ENCODE measurements around the gene PHF11.

PHF11 gene

GRCh38 chr13:49533011-49533410 is 37.3 kb downstream of the PHF11 start:
- no peak for DNase-seq (ENCODE audit: low read depth)
- TF ChIP-seq CTCF (IDR thresholded peaks at IDR 0.05; ENCODE audit: control insufficient read depth, extremely low read depth, insufficient read depth) = no peak
- no peak overlapping the region for H3K4me3 ChIP-seq (ENCODE audit: low read depth, low read length)

GRCh38 chr13:49533591-49534269 is 38.0 kb downstream of the PHF11 start:
- H3K4me3 ChIP-seq (ENCODE audit: low read depth, low read length) = no peak overlapping the region
- TF ChIP-seq CTCF (IDR thresholded peaks at IDR 0.05; ENCODE audit: control insufficient read depth, extremely low read depth, insufficient read depth) = no peak
- DNase-seq (ENCODE audit: low read depth) = no peak

- H3K4me3 ChIP-seq (ENCODE audit: low read depth, low read length) = no peak overlapping the region
- TF ChIP-seq CTCF (IDR thresholded peaks at IDR 0.05; ENCODE audit: control insufficient read depth, extremely low read depth, insufficient read depth) = no peak
- no peak for DNase-seq (ENCODE audit: low read depth)
These were observed 40.6 kb downstream of the PHF11 start for GRCh38 chr13:49536144-49536873.

- no peak for DNase-seq (ENCODE audit: low read depth)
- TF ChIP-seq CTCF (IDR thresholded peaks at IDR 0.05; ENCODE audit: control insufficient read depth, extremely low read depth, insufficient read depth) = no peak
- H3K4me3 ChIP-seq (ENCODE audit: low read depth, low read length) = no peak overlapping the region
These were observed 42.7 kb downstream of the PHF11 start for GRCh38 chr13:49538404-49538803.

GRCh38 chr13:49539313-49539712 is 43.6 kb downstream of the PHF11 start:
- DNase-seq (ENCODE audit: low read depth) = no peak
- H3K4me3 ChIP-seq (ENCODE audit: low read depth, low read length) = no peak overlapping the region
- no peak for TF ChIP-seq CTCF (IDR thresholded peaks at IDR 0.05; ENCODE audit: control insufficient read depth, extremely low read depth, insufficient read depth)

- H3K4me3 ChIP-seq (ENCODE audit: low read depth, low read length) = no peak overlapping the region
- no peak for TF ChIP-seq CTCF (IDR thresholded peaks at IDR 0.05; ENCODE audit: control insufficient read depth, extremely low read depth, insufficient read depth)
- DNase-seq (ENCODE audit: low read depth) = no peak
These were observed 44.0 kb downstream of the PHF11 start for GRCh38 chr13:49539746-49540145.
